ENCODE results near the gene OTULIN. TPM values are rescaled to one million over a fixed set of nuclear protein-coding genes. Genes with fewer than 3 reads are reported as not detected.
A peak's percentile ranks its signal among the peaks of the same experiment; 100 is the strongest.

The OTULIN gene
- total and polyA plus RNA-seq, 2 of the 13 experiments (the other 11 are each of a cell fraction or from before 2014, with no cell fraction given) = 7.0 to 34.8 TPM

GRCh38 chr5:14664270-14665100 lies at the start of gene OTULIN (continued):
- peak; percentile 32 for TF ChIP-seq CBX1 (IDR thresholded peaks at IDR 0.05; ENCODE audit: low read depth)
- peak; percentile 50; the same call in 1 of the 2 replicates for TF ChIP-seq NFATC3 (CRISPR knock-in tag; IDR thresholded peaks at IDR 0.05)
- TF ChIP-seq, protein P1, sequence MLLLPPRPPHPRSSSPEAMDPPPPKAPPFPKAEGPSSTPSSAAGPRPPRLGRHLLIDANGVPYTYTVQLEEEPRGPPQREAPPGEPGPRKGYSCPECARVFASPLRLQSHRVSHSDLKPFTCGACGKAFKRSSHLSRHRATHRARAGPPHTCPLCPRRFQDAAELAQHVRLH (CRISPR knock-in tag; IDR thresholded peaks at IDR 0.05; ENCODE audit: borderline replicate concordance, low read depth) = peak; percentile 73; the same call in 1 of the 2 replicates
- TF ChIP-seq ZFP37 (CRISPR knock-in tag; IDR thresholded peaks at IDR 0.05; ENCODE audit: borderline replicate concordance) = peak; percentile 50; the same call in 1 of the 2 replicates
- TF ChIP-seq ZFX (CRISPR knock-in tag; IDR thresholded peaks at IDR 0.05; ENCODE audit: low read depth) = peak; percentile 93
- TF ChIP-seq, protein P2, sequence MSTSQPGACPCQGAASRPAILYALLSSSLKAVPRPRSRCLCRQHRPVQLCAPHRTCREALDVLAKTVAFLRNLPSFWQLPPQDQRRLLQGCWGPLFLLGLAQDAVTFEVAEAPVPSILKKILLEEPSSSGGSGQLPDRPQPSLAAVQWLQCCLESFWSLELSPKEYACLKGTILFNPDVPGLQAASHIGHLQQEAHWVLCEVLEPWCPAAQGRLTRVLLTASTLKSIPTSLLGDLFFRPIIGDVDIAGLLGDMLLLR (CRISPR knock-in tag; IDR thresholded peaks at IDR 0.05) = peak; percentile 84; the same call in 1 of the 2 replicates
- no peak; the same call in 1 of the 2 replicates for TF ChIP-seq ZFP82 (CRISPR knock-in tag; IDR thresholded peaks at IDR 0.05; ENCODE audit: borderline replicate concordance)
- TF ChIP-seq ZNF432 (CRISPR knock-in tag; IDR thresholded peaks at IDR 0.05; ENCODE audit: borderline replicate concordance) = no peak
- no peak for TF ChIP-seq RBM22 (optimal IDR thresholded peaks at IDR 0.05; ENCODE audit: low read length)
- peak; percentile 71; the same call in 1 of the 2 replicates for TF ChIP-seq EED (CRISPR knock-in tag; IDR thresholded peaks at IDR 0.05)
- peak; percentile 71 for TF ChIP-seq ZNF709 (CRISPR knock-in tag; IDR thresholded peaks at IDR 0.05)
- TF ChIP-seq MXD4 (CRISPR knock-in tag; IDR thresholded peaks at IDR 0.05) = peak; percentile 88
- TF ChIP-seq GATA4 (IDR thresholded peaks at IDR 0.05; ENCODE audit: borderline replicate concordance, low read depth) = peak; percentile 72; the same call in 1 of the 2 replicates
- TF ChIP-seq PRDM15 (CRISPR knock-in tag; IDR thresholded peaks at IDR 0.05) = no peak
- no peak for TF ChIP-seq ZUFSP (CRISPR knock-in tag; IDR thresholded peaks at IDR 0.05; ENCODE audit: borderline replicate concordance)
- TF ChIP-seq ZNF816 (CRISPR knock-in tag; IDR thresholded peaks at IDR 0.05; ENCODE audit: borderline replicate concordance) = no peak
- 0 out of 2 replicates have a peak, but pooled peaks have one; percentile 14 for TF ChIP-seq ZNF773 (CRISPR knock-in tag; IDR thresholded peaks at IDR 0.05; ENCODE audit: borderline replicate concordance)
- TF ChIP-seq TCF7L2 (IDR thresholded peaks at IDR 0.05; ENCODE audit: low read depth, low read length) = no peak

All from HepG2 (cell line).